Astrocyte (in vitro differentiated cells and primary cell): ENCODE data around the gene WDR83. TPM values are rescaled to one million over a fixed set of nuclear protein-coding genes. Genes with fewer than 3 reads are reported as not detected.

Experiments used
- DNase-seq: peaks from one replicate; pipeline ENCODE4 v3.0.0-alpha.2; 2010; ENCODE audit warnings: low read depth
- FAIRE-seq: peaks from 2 replicates; lab custom pipeline; 2011; peaks lifted over from hg19 to GRCh38; lab: Jason Lieb, UNC
- H2AFZ ChIP-seq: 2 replicates; pipeline ENCODE4 v1.6.0; 2012; ENCODE audit warnings: low read depth, low read length, inconsistent platforms
- H3K27ac ChIP-seq: 2 replicates; pipeline ENCODE4 v1.5.1; 2011; ENCODE audit warnings: low read depth, low read length, inconsistent platforms
- H3K27me3 ChIP-seq: 2 replicates; pipeline ENCODE4 v1.6.0; 2011; ENCODE audit warnings: low read length, inconsistent platforms; ENCODE audit not compliant: insufficient read depth
- H3K36me3 ChIP-seq: 2 replicates; pipeline ENCODE4 v1.5.1; 2011; ENCODE audit warnings: low read length, inconsistent platforms; ENCODE audit not compliant: insufficient read depth
- H3K4me1 ChIP-seq: 2 replicates; pipeline ENCODE4 v1.5.1; 2011; ENCODE audit warnings: low read length, inconsistent platforms; ENCODE audit not compliant: insufficient read depth
- H3K4me2 ChIP-seq: 2 replicates; pipeline ENCODE4 v1.6.0; 2012; ENCODE audit warnings: low read length, inconsistent platforms
- H3K4me3 ChIP-seq: 2 replicates; pipeline ENCODE4 v1.5.1; 2011; ENCODE audit warnings: low read depth, mild to moderate bottlenecking, low read length, inconsistent platforms; ENCODE audit not compliant: insufficient read depth
- H3K79me2 ChIP-seq: 2 replicates; pipeline ENCODE4 v1.6.0; 2012; ENCODE audit warnings: mild to moderate bottlenecking, low read length, inconsistent platforms; ENCODE audit not compliant: insufficient read depth
- H3K9ac ChIP-seq: 2 replicates; pipeline ENCODE4 v1.6.0; 2012; ENCODE audit warnings: mild to moderate bottlenecking, low read length, inconsistent platforms
- H3K9me3 ChIP-seq: 2 replicates; pipeline ENCODE4 v1.5.1; 2012; ENCODE audit warnings: low read depth, mild to moderate bottlenecking, low read length, inconsistent platforms; ENCODE audit not compliant: insufficient read depth
- H4K20me1 ChIP-seq: 2 replicates; pipeline ENCODE4 v1.6.0; 2012; ENCODE audit warnings: low read length, inconsistent platforms; ENCODE audit not compliant: insufficient read depth
- H3K27ac Mint-ChIP-seq: one replicate; pipeline ENCODE4 v1.8.0; 2021; ENCODE audit warnings: mild to moderate bottlenecking, mixed read lengths; ENCODE audit not compliant: unreplicated experiment
- H3K27me3 Mint-ChIP-seq: one replicate; pipeline ENCODE4 v1.8.0; 2021; ENCODE audit warnings: low read depth, mixed read lengths; ENCODE audit not compliant: unreplicated experiment
- H3K36me3 Mint-ChIP-seq: one replicate; pipeline ENCODE4 v1.8.0; 2021; ENCODE audit warnings: low read depth, mixed read lengths; ENCODE audit not compliant: unreplicated experiment
- H3K4me1 Mint-ChIP-seq: one replicate; pipeline ENCODE4 v1.8.0; 2021; ENCODE audit warnings: low read depth, mixed read lengths; ENCODE audit not compliant: unreplicated experiment
- H3K4me3 Mint-ChIP-seq: one replicate; pipeline ENCODE4 v1.8.0; 2021; ENCODE audit warnings: mild to moderate bottlenecking, moderate library complexity, mixed read lengths; ENCODE audit not compliant: unreplicated experiment
- H3K9me3 Mint-ChIP-seq: one replicate; pipeline ENCODE4 v1.8.0; 2021; ENCODE audit warnings: mild to moderate bottlenecking, mixed read lengths; ENCODE audit not compliant: unreplicated experiment
- CTCF ChIP-seq: IDR thresholded peaks from 2 replicates; pipeline ENCODE4 v1.5.1; 2011; ENCODE audit warnings: low read depth, mild to moderate bottlenecking, inconsistent platforms, low read length, moderate library complexity; ENCODE audit not compliant: insufficient read depth
- EZH2 ChIP-seq: IDR thresholded peaks from 2 replicates; pipeline ENCODE4 v1.6.1; 2012; ENCODE audit warnings: mild to moderate bottlenecking, low read length, inconsistent platforms; ENCODE audit not compliant: insufficient read depth
- total RNA-seq: library from RNA; stranded (reverse); gene quantifications from 2 replicates; pipeline ENCODE4 v1.2.1, GENCODE V29; 2021

Gene WDR83
- total RNA-seq, 1 donor from 2014 or later = 13.3 TPM

- peaks cover 4% of the 10 kb centered on the region for H3K4me1 ChIP-seq
- Mint-ChIP-seq H3K4me3 (no peak overlapping the region), H3K27me3 (no peaks in the 10 kb centered on the region), H3K9me3 (no peaks in the 10 kb centered on the region), H3K27ac (peak overlapping the region; percentile 69), H3K4me1 (peaks cover 2% of the 10 kb centered on the region), H3K36me3 (peaks cover 12% of the 10 kb centered on the region)
- DNase-seq (no peak), FAIRE-seq (no peak)
- H3K36me3 ChIP-seq = peaks cover 30% of the 10 kb centered on the region
- peaks cover 12% of the 10 kb centered on the region for H3K79me2 ChIP-seq
- H3K9ac ChIP-seq = no peak overlapping the region
- no peak overlapping the region for H3K27ac ChIP-seq
- H2AFZ ChIP-seq = no peak overlapping the region
- no peaks in the 10 kb centered on the region for H3K9me3 ChIP-seq
- H3K4me3 ChIP-seq = no peak overlapping the region
- TF ChIP-seq CTCF (no peak), EZH2 (no peak)
- peaks cover 33% of the 10 kb centered on the region for H4K20me1 ChIP-seq
- no peaks in the 10 kb centered on the region for H3K27me3 ChIP-seq
- no peak overlapping the region for H3K4me2 ChIP-seq
Observed at GRCh38 chr19:12701596-12702282, 35.1 kb downstream of the WDR83 start.

GRCh38 chr19:12703046-12703445, 36.4 kb downstream of the WDR83 start:
- H3K9me3 ChIP-seq = no peaks in the 10 kb centered on the region
- H3K36me3 ChIP-seq = peaks cover 31% of the 10 kb centered on the region
- H3K79me2 ChIP-seq = peaks cover 12% of the 10 kb centered on the region
- no peak overlapping the region for H3K4me2 ChIP-seq
- H2AFZ ChIP-seq = no peak overlapping the region
- TF ChIP-seq EZH2 (no peak), CTCF (no peak)
- no peak overlapping the region for H3K27ac Mint-ChIP-seq
- no peaks in the 10 kb centered on the region for H3K4me1 Mint-ChIP-seq
- FAIRE-seq (no peak), DNase-seq (peak; percentile 11)
- no peak overlapping the region for H3K4me3 Mint-ChIP-seq
- no peaks in the 10 kb centered on the region for H3K4me1 ChIP-seq
- H3K27me3 ChIP-seq = no peaks in the 10 kb centered on the region
- H3K36me3 Mint-ChIP-seq = peaks cover 12% of the 10 kb centered on the region
- no peak overlapping the region for H3K4me3 ChIP-seq
- H4K20me1 ChIP-seq = peaks cover 33% of the 10 kb centered on the region
- no peaks in the 10 kb centered on the region for H3K9me3 Mint-ChIP-seq
- no peaks in the 10 kb centered on the region for H3K27me3 Mint-ChIP-seq
- no peak overlapping the region for H3K27ac ChIP-seq
- H3K9ac ChIP-seq = no peak overlapping the region

GRCh38 chr19:12705169-12705568, 38.6 kb downstream of the WDR83 start:
- H2AFZ ChIP-seq = no peak overlapping the region
- H3K4me1 ChIP-seq = no peaks in the 10 kb centered on the region
- no peak overlapping the region for H3K27ac ChIP-seq
- no peak overlapping the region for H3K9ac ChIP-seq
- H3K4me3 ChIP-seq = no peak overlapping the region
- no peaks in the 10 kb centered on the region for H3K9me3 ChIP-seq
- Mint-ChIP-seq H3K4me3 (no peak overlapping the region), H3K27me3 (no peaks in the 10 kb centered on the region), H3K27ac (no peak overlapping the region), H3K4me1 (no peaks in the 10 kb centered on the region), H3K36me3 (peaks cover 9% of the 10 kb centered on the region), H3K9me3 (no peaks in the 10 kb centered on the region)
- peaks cover 39% of the 10 kb centered on the region for H4K20me1 ChIP-seq
- TF ChIP-seq EZH2 = no peak
- TF ChIP-seq CTCF = no peak
- H3K36me3 ChIP-seq = peaks cover 35% of the 10 kb centered on the region
- H3K4me2 ChIP-seq = no peak overlapping the region
- FAIRE-seq = no peak
- DNase-seq = no peak
- H3K79me2 ChIP-seq = peaks cover 15% of the 10 kb centered on the region
- H3K27me3 ChIP-seq = no peaks in the 10 kb centered on the region
